ENCODE results near the gene JARID2.
A peak's percentile ranks its signal among the peaks of the same experiment; 100 is the strongest.

Gene JARID2

GRCh38 chr6:15358579-15359327, 112.9 kb downstream of the JARID2 start:
- POLR2A ChIA-PET, result interaction anchor here (0.6 to 1.0 kb wide), 2 partner anchors 18 to 808 kb away, joined by 3 read pairs; no protein-coding TSS in a partner anchor
- Histone ChIP-seq H3K27ac (ENCODE audit: extremely low read depth, low read depth, low read length) (no peak overlapping the region), H3K4me1 (ENCODE audit: control insufficient read depth, insufficient read depth, low read length) (peaks cover 59% of the 10 kb centered on the region), H3K4me3 (ENCODE audit: low read depth, low read length) (no peak overlapping the region), H3K36me3 (ENCODE audit: control insufficient read depth in 2 of 2, insufficient read depth in 1 of 2, low read length in 2 of 2) (no peaks in the 10 kb centered on the region), H3K9me3 (ENCODE audit: control insufficient read depth, insufficient read depth, low read depth, low read length) (no peaks in the 10 kb centered on the region)
- TF ChIP-seq BCL6B (tag by site-specific recombination; IDR thresholded peaks at IDR 0.05) (peak; percentile 98), ZNF248 (tag by site-specific recombination; IDR thresholded peaks at IDR 0.05) (no peak), PRDM1 (tag by site-specific recombination; IDR thresholded peaks at IDR 0.05) (no peak), ZNF600 (tag by site-specific recombination; IDR thresholded peaks at IDR 0.05) (peak; percentile 28; the same call in 1 of the 2 replicates), ZXDB (tag by site-specific recombination; IDR thresholded peaks at IDR 0.05) (no peak), ZBTB11 (tag by site-specific recombination; conservative IDR thresholded peaks at IDR 0.05; ENCODE audit: low read depth) (no peak), PRDM4 (tag by site-specific recombination; IDR thresholded peaks at IDR 0.05) (peak; percentile 63), OSR2 (tag by site-specific recombination; IDR thresholded peaks at IDR 0.05) (peak; percentile 43; the same call in 1 of the 2 replicates)
- CTCF ChIA-PET, result interaction anchor here (0.6 to 0.9 kb wide), 5 partner anchors 18 to 1041 kb away, joined by 3 to 4 read pairs (median 3); no protein-coding TSS in a partner anchor

- no peak overlapping the region for H3K27ac ChIP-seq (ENCODE audit: extremely low read depth, low read depth, low read length)
- CTCF ChIA-PET, result interaction anchor here (0.6 to 1.0 kb wide), 3 partner anchors 11 to 90 kb away, joined by 3 read pairs; no protein-coding TSS in a partner anchor
- 0 out of 2 replicates have a peak, but pooled peaks have one; percentile 32 for TF ChIP-seq PRDM10 (tag by site-specific recombination; IDR thresholded peaks at IDR 0.05)
- TF ChIP-seq ZNF155 (tag by site-specific recombination; IDR thresholded peaks at IDR 0.05), result no peak
- no peak for TF ChIP-seq ZNF768 (tag by site-specific recombination; IDR thresholded peaks at IDR 0.05)
- no peak for TF ChIP-seq BCL11B (tag by site-specific recombination; IDR thresholded peaks at IDR 0.05; ENCODE audit: low read depth)
- peak; percentile 31; the same call in 1 of the 2 replicates for TF ChIP-seq ZIC2 (tag by site-specific recombination; IDR thresholded peaks at IDR 0.05)
- TF ChIP-seq ZBTB48 (tag by site-specific recombination; IDR thresholded peaks at IDR 0.05), result no peak
- peak; percentile 64 for TF ChIP-seq FEZF1 (tag by site-specific recombination; IDR thresholded peaks at IDR 0.05)
- no peak for TF ChIP-seq SALL2 (tag by site-specific recombination; IDR thresholded peaks at IDR 0.05; ENCODE audit: borderline replicate concordance)
- no peak for TF ChIP-seq ZNF837 (tag by site-specific recombination; IDR thresholded peaks at IDR 0.05)
- TF ChIP-seq AEBP2 (tag by site-specific recombination; IDR thresholded peaks at IDR 0.05; ENCODE audit: borderline replicate concordance), result no peak
- no peak for TF ChIP-seq ZNF23 (tag by site-specific recombination; IDR thresholded peaks at IDR 0.05; ENCODE audit: borderline replicate concordance)
- no peak for TF ChIP-seq ZNF596 (tag by site-specific recombination; IDR thresholded peaks at IDR 0.05)
- TF ChIP-seq GLIS1 (tag by site-specific recombination; IDR thresholded peaks at IDR 0.05), result peak; percentile 23; the same call in 1 of the 2 replicates
These were observed 113.5 kb downstream of the JARID2 start for GRCh38 chr6:15359335-15359862.

More at GRCh38 chr6:15359335-15359862, 113.5 kb downstream of the JARID2 start:
- no peak overlapping the region for H3K4me3 ChIP-seq (ENCODE audit: low read depth, low read length)
- no peaks in the 10 kb centered on the region for H3K9me3 ChIP-seq (ENCODE audit: control insufficient read depth, insufficient read depth, low read depth, low read length)
- POLR2A ChIA-PET, result interaction anchor here (0.6 to 1.0 kb wide), 2 partner anchors 19 to 808 kb away, joined by 3 read pairs; no protein-coding TSS in a partner anchor
- H3K4me1 ChIP-seq (ENCODE audit: control insufficient read depth, insufficient read depth, low read length), result peaks cover 63% of the 10 kb centered on the region
- H3K36me3 ChIP-seq (ENCODE audit: control insufficient read depth in 2 of 2, insufficient read depth in 1 of 2, low read length in 2 of 2), result no peaks in the 10 kb centered on the region
